ENCODE results near the gene STK16. TPM values are rescaled to one million over a fixed set of nuclear protein-coding genes. Genes with fewer than 3 reads are reported as not detected.

The STK16 gene
- total and polyA plus RNA-seq, 2 of the 13 experiments (the other 11 are each of a cell fraction or from before 2014, with no cell fraction given): 28.0 to 50.9 TPM

DNA sequence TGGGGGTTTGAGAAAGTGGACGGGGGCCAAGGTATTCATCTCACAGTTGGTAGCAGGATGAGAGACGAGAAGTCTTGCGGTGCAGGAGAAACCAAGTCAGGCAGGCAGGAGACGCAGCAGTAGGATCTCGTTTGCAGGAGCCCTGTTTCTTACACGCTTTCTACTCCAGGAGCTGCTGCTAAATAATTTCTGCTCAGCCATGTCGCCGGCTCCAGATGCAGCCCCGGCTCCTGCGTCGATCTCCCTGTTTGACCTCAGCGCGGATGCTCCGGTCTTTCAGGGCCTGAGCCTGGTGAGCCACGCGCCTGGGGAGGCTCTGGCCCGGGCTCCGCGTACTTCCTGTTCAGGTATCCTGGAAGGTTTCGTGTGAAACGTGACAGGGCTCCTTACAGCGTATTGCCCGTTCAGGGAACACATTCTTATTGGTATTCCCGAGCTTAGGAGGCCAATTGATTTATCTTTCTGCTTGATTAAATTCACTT, 15.2 kb upstream of the STK16 start (continued):
- TF ChIP-seq, protein P1, sequence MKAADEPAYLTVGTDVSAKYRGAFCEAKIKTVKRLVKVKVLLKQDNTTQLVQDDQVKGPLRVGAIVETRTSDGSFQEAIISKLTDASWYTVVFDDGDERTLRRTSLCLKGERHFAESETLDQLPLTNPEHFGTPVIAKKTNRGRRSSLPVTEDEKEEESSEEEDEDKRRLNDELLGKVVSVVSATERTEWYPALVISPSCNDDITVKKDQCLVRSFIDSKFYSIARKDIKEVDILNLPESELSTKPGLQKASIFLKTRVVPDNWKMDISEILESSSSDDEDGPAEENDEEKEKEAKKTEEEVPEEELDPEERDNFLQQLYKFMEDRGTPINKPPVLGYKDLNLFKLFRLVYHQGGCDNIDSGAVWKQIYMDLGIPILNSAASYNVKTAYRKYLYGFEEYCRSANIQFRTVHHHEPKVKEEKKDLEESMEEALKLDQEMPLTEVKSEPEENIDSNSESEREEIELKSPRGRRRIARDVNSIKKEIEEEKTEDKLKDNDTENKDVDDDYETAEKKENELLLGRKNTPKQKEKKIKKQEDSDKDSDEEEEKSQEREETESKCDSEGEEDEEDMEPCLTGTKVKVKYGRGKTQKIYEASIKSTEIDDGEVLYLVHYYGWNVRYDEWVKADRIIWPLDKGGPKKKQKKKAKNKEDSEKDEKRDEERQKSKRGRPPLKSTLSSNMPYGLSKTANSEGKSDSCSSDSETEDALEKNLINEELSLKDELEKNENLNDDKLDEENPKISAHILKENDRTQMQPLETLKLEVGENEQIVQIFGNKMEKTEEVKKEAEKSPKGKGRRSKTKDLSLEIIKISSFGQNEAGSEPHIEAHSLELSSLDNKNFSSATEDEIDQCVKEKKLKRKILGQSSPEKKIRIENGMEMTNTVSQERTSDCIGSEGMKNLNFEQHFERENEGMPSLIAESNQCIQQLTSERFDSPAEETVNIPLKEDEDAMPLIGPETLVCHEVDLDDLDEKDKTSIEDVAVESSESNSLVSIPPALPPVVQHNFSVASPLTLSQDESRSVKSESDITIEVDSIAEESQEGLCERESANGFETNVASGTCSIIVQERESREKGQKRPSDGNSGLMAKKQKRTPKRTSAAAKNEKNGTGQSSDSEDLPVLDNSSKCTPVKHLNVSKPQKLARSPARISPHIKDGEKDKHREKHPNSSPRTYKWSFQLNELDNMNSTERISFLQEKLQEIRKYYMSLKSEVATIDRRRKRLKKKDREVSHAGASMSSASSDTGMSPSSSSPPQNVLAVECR (CRISPR knock-in tag; IDR thresholded peaks at IDR 0.05; ENCODE audit: borderline replicate concordance): peak; percentile 74; the same call in 1 of the 2 replicates
- TF ChIP-seq, protein P2, sequence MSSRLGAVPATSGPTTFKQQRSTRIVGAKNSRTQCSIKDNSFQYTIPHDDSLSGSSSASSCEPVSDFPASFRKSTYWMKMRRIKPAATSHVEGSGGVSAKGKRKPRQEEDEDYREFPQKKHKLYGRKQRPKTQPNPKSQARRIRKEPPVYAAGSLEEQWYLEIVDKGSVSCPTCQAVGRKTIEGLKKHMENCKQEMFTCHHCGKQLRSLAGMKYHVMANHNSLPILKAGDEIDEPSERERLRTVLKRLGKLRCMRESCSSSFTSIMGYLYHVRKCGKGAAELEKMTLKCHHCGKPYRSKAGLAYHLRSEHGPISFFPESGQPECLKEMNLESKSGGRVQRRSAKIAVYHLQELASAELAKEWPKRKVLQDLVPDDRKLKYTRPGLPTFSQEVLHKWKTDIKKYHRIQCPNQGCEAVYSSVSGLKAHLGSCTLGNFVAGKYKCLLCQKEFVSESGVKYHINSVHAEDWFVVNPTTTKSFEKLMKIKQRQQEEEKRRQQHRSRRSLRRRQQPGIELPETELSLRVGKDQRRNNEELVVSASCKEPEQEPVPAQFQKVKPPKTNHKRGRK (CRISPR knock-in tag; IDR thresholded peaks at IDR 0.05): 0 out of 2 replicates have a peak, but pooled peaks have one; percentile 17
- TF ChIP-seq, protein P3, sequence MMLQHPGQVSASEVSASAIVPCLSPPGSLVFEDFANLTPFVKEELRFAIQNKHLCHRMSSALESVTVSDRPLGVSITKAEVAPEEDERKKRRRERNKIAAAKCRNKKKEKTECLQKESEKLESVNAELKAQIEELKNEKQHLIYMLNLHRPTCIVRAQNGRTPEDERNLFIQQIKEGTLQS (CRISPR knock-in tag; IDR thresholded peaks at IDR 0.05): peak; percentile 49; the same call in 1 of the 2 replicates
- TF ChIP-seq ZBTB42 (CRISPR knock-in tag; IDR thresholded peaks at IDR 0.05) (0 out of 2 replicates have a peak, but pooled peaks have one; percentile 11), ZNF33B (CRISPR knock-in tag; IDR thresholded peaks at IDR 0.05) (0 out of 2 replicates have a peak, but pooled peaks have one; percentile 16), ZNF160 (CRISPR knock-in tag; IDR thresholded peaks at IDR 0.05) (0 out of 2 replicates have a peak, but pooled peaks have one; percentile 7), ZNF263 (CRISPR knock-in tag; IDR thresholded peaks at IDR 0.05) (peak; percentile 17; the same call in 1 of the 2 replicates), ZSCAN25 (CRISPR knock-in tag; IDR thresholded peaks at IDR 0.05) (no peak), HNRNPL (IDR thresholded peaks at IDR 0.05; ENCODE audit: low read depth, low read length) (no peak), ZBTB3 (CRISPR knock-in tag; IDR thresholded peaks at IDR 0.05; ENCODE audit: borderline replicate concordance, low read depth) (no peak), TRIM24 (CRISPR knock-in tag; IDR thresholded peaks at IDR 0.05) (no peak), ZNF292 (CRISPR knock-in tag; IDR thresholded peaks at IDR 0.05; ENCODE audit: borderline replicate concordance, low read depth) (0 out of 2 replicates have a peak, but pooled peaks have one; percentile 25), GABPB1 (CRISPR knock-in tag; IDR thresholded peaks at IDR 0.05) (peak; percentile 66), FOXK1 (CRISPR knock-in tag; IDR thresholded peaks at IDR 0.05; ENCODE audit: borderline replicate concordance, low read depth) (no peak), ZNF781 (CRISPR knock-in tag; IDR thresholded peaks at IDR 0.05; ENCODE audit: borderline replicate concordance, not compliant biosample characterization) (peak; percentile 80)
- TF ChIP-seq, protein P4, sequence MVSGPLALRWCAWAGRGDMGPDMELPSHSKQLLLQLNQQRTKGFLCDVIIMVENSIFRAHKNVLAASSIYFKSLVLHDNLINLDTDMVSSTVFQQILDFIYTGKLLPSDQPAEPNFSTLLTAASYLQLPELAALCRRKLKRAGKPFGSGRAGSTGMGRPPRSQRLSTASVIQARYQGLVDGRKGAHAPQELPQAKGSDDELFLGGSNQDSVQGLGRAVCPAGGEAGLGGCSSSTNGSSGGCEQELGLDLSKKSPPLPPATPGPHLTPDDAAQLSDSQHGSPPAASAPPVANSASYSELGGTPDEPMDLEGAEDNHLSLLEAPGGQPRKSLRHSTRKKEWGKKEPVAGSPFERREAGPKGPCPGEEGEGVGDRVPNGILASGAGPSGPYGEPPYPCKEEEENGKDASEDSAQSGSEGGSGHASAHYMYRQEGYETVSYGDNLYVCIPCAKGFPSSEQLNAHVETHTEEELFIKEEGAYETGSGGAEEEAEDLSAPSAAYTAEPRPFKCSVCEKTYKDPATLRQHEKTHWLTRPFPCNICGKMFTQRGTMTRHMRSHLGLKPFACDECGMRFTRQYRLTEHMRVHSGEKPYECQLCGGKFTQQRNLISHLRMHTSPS (CRISPR knock-in tag; IDR thresholded peaks at IDR 0.05; ENCODE audit: low read depth): no peak
- TF ChIP-seq, protein P5, sequence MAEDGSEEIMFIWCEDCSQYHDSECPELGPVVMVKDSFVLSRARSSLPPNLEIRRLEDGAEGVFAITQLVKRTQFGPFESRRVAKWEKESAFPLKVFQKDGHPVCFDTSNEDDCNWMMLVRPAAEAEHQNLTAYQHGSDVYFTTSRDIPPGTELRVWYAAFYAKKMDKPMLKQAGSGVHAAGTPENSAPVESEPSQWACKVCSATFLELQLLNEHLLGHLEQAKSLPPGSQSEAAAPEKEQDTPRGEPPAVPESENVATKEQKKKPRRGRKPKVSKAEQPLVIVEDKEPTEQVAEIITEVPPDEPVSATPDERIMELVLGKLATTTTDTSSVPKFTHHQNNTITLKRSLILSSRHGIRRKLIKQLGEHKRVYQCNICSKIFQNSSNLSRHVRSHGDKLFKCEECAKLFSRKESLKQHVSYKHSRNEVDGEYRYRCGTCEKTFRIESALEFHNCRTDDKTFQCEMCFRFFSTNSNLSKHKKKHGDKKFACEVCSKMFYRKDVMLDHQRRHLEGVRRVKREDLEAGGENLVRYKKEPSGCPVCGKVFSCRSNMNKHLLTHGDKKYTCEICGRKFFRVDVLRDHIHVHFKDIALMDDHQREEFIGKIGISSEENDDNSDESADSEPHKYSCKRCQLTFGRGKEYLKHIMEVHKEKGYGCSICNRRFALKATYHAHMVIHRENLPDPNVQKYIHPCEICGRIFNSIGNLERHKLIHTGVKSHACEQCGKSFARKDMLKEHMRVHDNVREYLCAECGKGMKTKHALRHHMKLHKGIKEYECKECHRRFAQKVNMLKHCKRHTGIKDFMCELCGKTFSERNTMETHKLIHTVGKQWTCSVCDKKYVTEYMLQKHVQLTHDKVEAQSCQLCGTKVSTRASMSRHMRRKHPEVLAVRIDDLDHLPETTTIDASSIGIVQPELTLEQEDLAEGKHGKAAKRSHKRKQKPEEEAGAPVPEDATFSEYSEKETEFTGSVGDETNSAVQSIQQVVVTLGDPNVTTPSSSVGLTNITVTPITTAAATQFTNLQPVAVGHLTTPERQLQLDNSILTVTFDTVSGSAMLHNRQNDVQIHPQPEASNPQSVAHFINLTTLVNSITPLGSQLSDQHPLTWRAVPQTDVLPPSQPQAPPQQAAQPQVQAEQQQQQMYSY (CRISPR knock-in tag; IDR thresholded peaks at IDR 0.05): 0 out of 2 replicates have a peak, but pooled peaks have one; percentile 31
